Adrenal gland (tissue), 12 donors: Measurements from ENCODE around the gene GPRIN3. TPM values are rescaled to one million over a fixed set of nuclear protein-coding genes. Genes with fewer than 3 reads are reported as not detected.
A peak's percentile ranks its signal among the peaks of the same experiment; 100 is the strongest.

Experiments
- DNase-seq, 7 donors: peaks; one replicate each; pipeline ENCODE4 v3.0.0-alpha.2; 2019 to 2020
- H3K27ac ChIP-seq, 5 donors: fragments of 200-600 bp; sonication (generic) in 4 of 5; 1 replicate in 3 of 5; 2 replicates in 2 of 5; pipeline versions ENCODE4 v1.5.1 to v1.8.0; 2016 to 2020; ENCODE audit warnings: mild to moderate bottlenecking in 1 of 5
- H3K27me3 ChIP-seq: fragments of 200-600 bp; 2 replicates; pipeline ENCODE4 v1.8.0; 2021
- H3K36me3 ChIP-seq, 2 donors: fragments of 200-600 bp; replicated peaks in 1 of 2; 1 replicate in 1 of 2; 2 replicates in 1 of 2; pipeline versions ENCODE4 v1.5.1 to v1.8.0; 2018 to 2022
- H3K4me1 ChIP-seq, 2 donors: fragments of 200-600 bp; replicated peaks in 1 of 2; 1 replicate in 1 of 2; 2 replicates in 1 of 2; pipeline versions ENCODE4 v1.5.1 to v1.8.0; 2018 to 2021
- H3K4me3 ChIP-seq, 4 donors: fragments of 200-600 bp; sonication (generic) in 3 of 4; one replicate each; pipeline ENCODE4 v1.5.1; 2016 to 2018
- H3K9me3 ChIP-seq, 3 donors: fragments of 200-600 bp; sonication (generic) in 1 of 3; replicated peaks in 1 of 3; 1 replicate in 2 of 3; 2 replicates in 1 of 3; pipeline versions ENCODE4 v1.5.1 to v1.8.0; 2016 to 2021
- POLR2A ChIP-seq, 2 donors: fragments of 450-650 bp; IDR thresholded peaks; one replicate each; pipeline ENCODE4 v1.6.1; 2017; ENCODE audit warnings: antibody characterized with exemption in 2 of 2, mild to moderate bottlenecking in 2 of 2, moderate library complexity in 1 of 2
- WGBS, 4 donors: extraction: QIAGEN DNeasy Blood & Tissue Kit in 2 of 4; methylation state at CpG; one replicate each; pipeline versions ENCODE4 v1.1.5 to v1.1.7; 2013 to 2017; 5-methylcytosine and 5-hydroxymethylcytosine counted together
- intact Hi-C, 2 donors: fragments of 100-400 bp; cut with DNase I; formaldehyde crosslinking; loops; one replicate each; pipeline versions ENCODE4 v1.14.1 to v1.15.0; 2022 to 2023
- polyA plus RNA-seq, 3 donors: library from polyadenylated mRNA; stranded (reverse); fragments of 200-250 nt in 2 of 3; fragments of 350-450 nt in 1 of 3; fragmentation: Illumina TruSeq in 1 of 3; extraction: RNeasy Lipid Tissue Mini Kit (QIAGEN cat#74804) in 1 of 3; gene quantifications; one replicate each; pipeline ENCODE4 v1.2.3, GENCODE V29; 2013 to 2014
- total RNA-seq, 9 donors: library from RNA; depleted of rRNA in 4 of 9; stranded (reverse); fragments of >200 nt in 4 of 9; fragments of 120-200 nt in 1 of 9; fragmentation: NEBNext Ultra II Directional in 1 of 9; extraction: Animal tissue kit (Norgen Biotek cat#: 25700) in 1 of 9; gene quantifications; one replicate each; pipeline versions ENCODE4 v1.1.0 to v1.2.4, GENCODE V29; 2013 to 2023
- TF ChIP-seq, protein P1 (sequence below), 6 experiments: fragments of 450-650 bp in 4 of 6; fragments of 200-600 bp in 2 of 6; sonication (generic) in 1 of 6; IDR thresholded peaks; 1 replicate in 5 of 6; 2 replicates in 1 of 6; pipeline versions ENCODE4 v1.5.1 to v1.8.0; 2016 to 2021; ENCODE audit warnings: antibody characterized with exemption in 6 of 6, mild to moderate bottlenecking in 2 of 6, moderate library complexity in 1 of 6
- donor health status: healthy with polysubstance abuse.
- donor health status: Bipolar disorder and iron deficiency.
- donor health status: DM: yes; HTN: yes; CAD: no.
- donor health status: DM: no; HTN: no; CAD: no.
- donor health status: DM: no; HTN: no; CAD: no.
- donor health status: DM: yes; HTN: yes; CAD: no.

The GPRIN3 gene
- total and polyA plus RNA-seq, 12 donors, result 0.47 to 4.6 (median 2.2) TPM

DNA sequence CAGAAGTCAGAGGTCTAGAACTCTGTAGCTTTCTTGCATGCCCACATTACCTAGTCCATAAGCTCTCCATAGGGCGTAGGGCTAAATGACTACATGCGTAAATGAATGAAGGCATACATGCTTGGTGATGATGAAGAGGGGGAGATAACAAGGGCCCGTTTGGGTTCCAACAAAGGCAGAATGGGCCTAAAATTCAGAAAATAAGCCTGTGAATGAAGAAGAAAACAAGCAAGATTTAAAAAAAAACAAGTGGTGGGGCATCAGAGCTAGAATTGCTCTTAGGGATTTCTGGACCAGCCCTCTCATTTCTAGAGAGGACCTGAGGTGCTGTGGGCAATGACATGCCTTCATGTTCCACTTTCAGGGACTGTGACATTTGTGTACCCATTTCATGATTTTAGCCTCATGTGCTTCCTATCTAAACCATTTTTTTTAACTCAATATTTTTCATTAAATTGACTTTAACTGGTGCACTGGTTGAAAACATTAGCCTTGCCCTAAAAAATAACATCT, 12.1 kb downstream of the GPRIN3 start:
- WGBS, 4 donors, result 85 to 98% (median 91%) methylated on average over 3 of the region's 3 CpGs
- no peak for TF ChIP-seq POLR2A (IDR thresholded peaks at IDR 0.05)
- TF ChIP-seq, protein P1, sequence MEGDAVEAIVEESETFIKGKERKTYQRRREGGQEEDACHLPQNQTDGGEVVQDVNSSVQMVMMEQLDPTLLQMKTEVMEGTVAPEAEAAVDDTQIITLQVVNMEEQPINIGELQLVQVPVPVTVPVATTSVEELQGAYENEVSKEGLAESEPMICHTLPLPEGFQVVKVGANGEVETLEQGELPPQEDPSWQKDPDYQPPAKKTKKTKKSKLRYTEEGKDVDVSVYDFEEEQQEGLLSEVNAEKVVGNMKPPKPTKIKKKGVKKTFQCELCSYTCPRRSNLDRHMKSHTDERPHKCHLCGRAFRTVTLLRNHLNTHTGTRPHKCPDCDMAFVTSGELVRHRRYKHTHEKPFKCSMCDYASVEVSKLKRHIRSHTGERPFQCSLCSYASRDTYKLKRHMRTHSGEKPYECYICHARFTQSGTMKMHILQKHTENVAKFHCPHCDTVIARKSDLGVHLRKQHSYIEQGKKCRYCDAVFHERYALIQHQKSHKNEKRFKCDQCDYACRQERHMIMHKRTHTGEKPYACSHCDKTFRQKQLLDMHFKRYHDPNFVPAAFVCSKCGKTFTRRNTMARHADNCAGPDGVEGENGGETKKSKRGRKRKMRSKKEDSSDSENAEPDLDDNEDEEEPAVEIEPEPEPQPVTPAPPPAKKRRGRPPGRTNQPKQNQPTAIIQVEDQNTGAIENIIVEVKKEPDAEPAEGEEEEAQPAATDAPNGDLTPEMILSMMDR (IDR thresholded peaks at IDR 0.05), result no peak
- H3K9me3 ChIP-seq, result no peaks in the 10 kb centered on the region
- no peaks in the 10 kb centered on the region for H3K27me3 ChIP-seq
- H3K4me3 ChIP-seq, result no peak overlapping the region
- H3K4me1 ChIP-seq, result no peaks in the 10 kb centered on the region
- DNase-seq, result no peak
- no peak overlapping the region for H3K27ac ChIP-seq
- no peaks in the 10 kb centered on the region for H3K36me3 ChIP-seq
- intact Hi-C loops, result no loop called here

DNA sequence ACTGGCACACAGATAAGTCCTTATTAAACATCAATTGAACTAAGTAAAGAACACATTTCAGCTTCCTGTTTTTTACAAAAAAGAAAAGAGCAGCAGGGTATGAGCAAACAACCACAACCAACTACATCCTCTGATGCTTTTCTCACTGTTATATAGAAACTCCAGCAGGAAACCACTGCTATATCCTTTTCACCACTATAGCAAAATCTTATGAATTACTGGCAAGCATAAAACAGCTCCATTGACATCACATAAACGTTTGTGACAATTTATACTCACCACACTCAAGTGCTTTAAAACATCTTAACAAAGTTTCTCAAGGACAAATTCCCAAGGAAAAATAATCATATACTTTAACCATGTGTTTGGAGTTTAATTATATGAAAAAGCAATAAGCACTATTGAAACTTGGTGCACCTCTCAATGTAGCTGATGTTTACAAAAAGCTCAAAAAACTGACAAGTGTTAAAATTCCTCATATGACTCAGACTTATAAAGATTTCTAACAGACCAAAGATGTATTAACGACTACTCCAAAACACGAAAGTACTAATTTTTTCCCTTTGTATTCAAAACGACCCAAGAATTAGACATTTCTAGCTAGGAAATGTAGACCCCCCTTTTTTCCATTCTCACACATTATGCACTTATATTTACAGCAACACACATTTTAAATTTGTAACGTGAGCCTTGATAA, 12.9 kb downstream of the GPRIN3 start:
- Histone ChIP-seq H3K36me3 (no peaks in the 10 kb centered on the region), H3K4me1 (no peaks in the 10 kb centered on the region), H3K4me3 (no peak overlapping the region), H3K27me3 (no peaks in the 10 kb centered on the region), H3K9me3 (no peaks in the 10 kb centered on the region), H3K27ac (peak overlapping the region in 1 of 5 donors; percentile 38)
- intact Hi-C loops, result no loop called here
- no peak for DNase-seq
- 56 to 68% (median 58%) methylated on average over 5 of the region's 5 CpGs for WGBS, 4 donors
- no peak for TF ChIP-seq POLR2A (IDR thresholded peaks at IDR 0.05)
- TF ChIP-seq, protein P1 (IDR thresholded peaks at IDR 0.05), result no peak

DNA sequence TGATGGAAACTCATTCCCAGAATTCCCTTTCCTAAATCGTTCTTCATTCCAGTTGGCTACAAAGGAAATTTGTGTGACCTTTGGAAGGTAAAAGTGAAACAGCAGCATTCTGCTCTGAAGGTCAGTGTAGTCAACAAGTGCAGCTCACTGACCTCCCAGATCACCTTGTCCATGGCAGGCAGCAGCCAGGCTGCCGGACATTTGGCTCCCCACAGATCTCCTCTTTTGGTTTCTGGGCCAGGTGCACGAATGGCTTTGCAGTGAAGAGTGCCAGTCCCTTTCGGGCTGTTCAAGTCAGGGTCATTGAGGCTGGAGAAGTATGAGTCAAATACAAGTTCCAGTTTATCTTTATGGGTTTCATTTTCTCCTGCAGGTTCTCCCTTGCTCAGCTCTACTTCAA, 14.3 kb downstream of the GPRIN3 start:
- H3K9me3 ChIP-seq, result no peaks in the 10 kb centered on the region
- DNase-seq, result no peak
- intact Hi-C loops, result no loop called here
- no peaks in the 10 kb centered on the region for H3K4me1 ChIP-seq
- no peak overlapping the region for H3K4me3 ChIP-seq
- 37 to 59% (median 49%) methylated on average over 2 to 4 of the region's 4 CpGs for WGBS, 4 donors
- no peak overlapping the region for H3K27ac ChIP-seq
- TF ChIP-seq POLR2A (IDR thresholded peaks at IDR 0.05), result no peak
- TF ChIP-seq, protein P1 (IDR thresholded peaks at IDR 0.05), result no peak
- H3K36me3 ChIP-seq, result no peaks in the 10 kb centered on the region
- no peaks in the 10 kb centered on the region for H3K27me3 ChIP-seq

DNA sequence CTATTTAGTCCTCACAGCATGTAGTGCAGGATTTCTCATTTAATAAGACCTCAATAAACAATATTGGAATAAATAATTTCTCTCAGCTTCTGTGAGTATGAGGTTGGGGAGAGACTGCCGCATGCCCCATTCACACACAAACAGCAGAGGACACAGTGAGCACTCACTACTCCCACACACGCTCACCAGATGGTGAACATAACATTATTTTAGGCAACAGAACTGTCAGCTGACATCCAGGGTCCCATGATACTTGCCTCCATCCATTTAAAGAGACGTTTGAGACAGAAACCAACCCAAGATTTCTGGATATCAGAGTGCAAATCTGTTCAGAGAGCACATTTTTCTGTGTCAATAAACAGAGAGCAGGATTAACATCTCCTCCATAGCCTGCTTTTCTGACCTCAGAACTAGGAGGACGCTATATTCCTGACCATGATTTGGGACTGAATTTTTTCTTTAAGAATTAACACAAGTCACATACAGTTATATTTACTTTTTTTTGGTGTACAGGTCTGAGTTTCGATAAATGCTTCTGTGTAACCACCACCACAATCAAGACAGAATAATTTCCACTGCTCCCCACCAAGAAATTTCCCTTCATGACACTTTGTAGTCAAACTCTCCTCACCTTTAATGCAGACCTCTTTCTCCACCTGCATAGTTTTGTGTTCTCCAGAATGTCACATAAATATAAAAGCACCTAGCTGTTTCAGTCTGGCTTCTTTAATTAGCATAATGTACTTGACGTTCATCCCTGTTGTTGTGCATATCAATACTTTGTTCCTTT, 16.7 kb downstream of the GPRIN3 start:
- H3K4me1 ChIP-seq, result no peaks in the 10 kb centered on the region
- TF ChIP-seq, protein P1 (IDR thresholded peaks at IDR 0.05), result no peak
- no peak for TF ChIP-seq POLR2A (IDR thresholded peaks at IDR 0.05)
- H3K4me3 ChIP-seq, result no peak overlapping the region
- no peaks in the 10 kb centered on the region for H3K27me3 ChIP-seq
- no peak overlapping the region for H3K27ac ChIP-seq
- no peaks in the 10 kb centered on the region for H3K9me3 ChIP-seq
- H3K36me3 ChIP-seq, result no peaks in the 10 kb centered on the region
- intact Hi-C loops, result no loop called here
- DNase-seq, result no peak
- WGBS, 4 donors, result 57 to 63% (median 63%) methylated on average over 6 of the region's 6 CpGs
